ENCODE results near the gene PSMC3. TPM values are rescaled to one million over a fixed set of nuclear protein-coding genes. Genes with fewer than 3 reads are reported as not detected.

Gene PSMC3
- total RNA-seq, 1 donor from 2014 or later: 169 TPM

GRCh38 chr11:47383071-47383470 is 43.2 kb downstream of the PSMC3 start:
- DNase-seq (ENCODE audit: low read depth): no peak
- TF ChIP-seq CTCF (conservative IDR thresholded peaks at IDR 0.05; ENCODE audit: low read depth, low read length): no peak
- H3K4me3 ChIP-seq (ENCODE audit: low read depth, low read length): no peak overlapping the region

- TF ChIP-seq CTCF (conservative IDR thresholded peaks at IDR 0.05; ENCODE audit: low read depth, low read length): no peak
- DNase-seq (ENCODE audit: low read depth): no peak
- H3K4me3 ChIP-seq (ENCODE audit: low read depth, low read length): no peak overlapping the region
Measured at GRCh38 chr11:47380078-47380477, 46.2 kb downstream of the PSMC3 start.

- no peak overlapping the region for H3K4me3 ChIP-seq (ENCODE audit: low read depth, low read length)
- no peak for DNase-seq (ENCODE audit: low read depth)
- TF ChIP-seq CTCF (conservative IDR thresholded peaks at IDR 0.05; ENCODE audit: low read depth, low read length): no peak
Measured at GRCh38 chr11:47379317-47379716, 46.9 kb downstream of the PSMC3 start.

GRCh38 chr11:47378836-47379170 is 47.4 kb downstream of the PSMC3 start:
- no peak for TF ChIP-seq CTCF (conservative IDR thresholded peaks at IDR 0.05; ENCODE audit: low read depth, low read length)
- no peak overlapping the region for H3K4me3 ChIP-seq (ENCODE audit: low read depth, low read length)
- no peak for DNase-seq (ENCODE audit: low read depth)

GRCh38 chr11:47378010-47378835 is 48.0 kb downstream of the PSMC3 start, which contains the start of gene SPI1:
SPI1 (minus strand) TSS chr11:47378547; CDS start chr11:47378353, 194 bp downstream.
- DNase-seq (ENCODE audit: low read depth): no peak
- no peak within 1 kb of the TSS for H3K4me3 ChIP-seq (ENCODE audit: low read depth, low read length)
- TF ChIP-seq CTCF (conservative IDR thresholded peaks at IDR 0.05; ENCODE audit: low read depth, low read length): no peak

GRCh38 chr11:47377571-47378009 is 48.6 kb downstream of the PSMC3 start:
- no peak overlapping the region for H3K4me3 ChIP-seq (ENCODE audit: low read depth, low read length)
- TF ChIP-seq CTCF (conservative IDR thresholded peaks at IDR 0.05; ENCODE audit: low read depth, low read length): no peak
- no peak for DNase-seq (ENCODE audit: low read depth)
